HG03342 (cell line): ENCODE results near the gene IGDCC3.

Experiments
- ATAC-seq: cut with Tn5 transposase; IDR thresholded peaks from one replicate; pipeline ENCODE4 v1.9.1; 2021; ENCODE audit warnings: mild to moderate bottlenecking, moderate library complexity; ENCODE audit not compliant: unreplicated experiment

Gene IGDCC3

DNA sequence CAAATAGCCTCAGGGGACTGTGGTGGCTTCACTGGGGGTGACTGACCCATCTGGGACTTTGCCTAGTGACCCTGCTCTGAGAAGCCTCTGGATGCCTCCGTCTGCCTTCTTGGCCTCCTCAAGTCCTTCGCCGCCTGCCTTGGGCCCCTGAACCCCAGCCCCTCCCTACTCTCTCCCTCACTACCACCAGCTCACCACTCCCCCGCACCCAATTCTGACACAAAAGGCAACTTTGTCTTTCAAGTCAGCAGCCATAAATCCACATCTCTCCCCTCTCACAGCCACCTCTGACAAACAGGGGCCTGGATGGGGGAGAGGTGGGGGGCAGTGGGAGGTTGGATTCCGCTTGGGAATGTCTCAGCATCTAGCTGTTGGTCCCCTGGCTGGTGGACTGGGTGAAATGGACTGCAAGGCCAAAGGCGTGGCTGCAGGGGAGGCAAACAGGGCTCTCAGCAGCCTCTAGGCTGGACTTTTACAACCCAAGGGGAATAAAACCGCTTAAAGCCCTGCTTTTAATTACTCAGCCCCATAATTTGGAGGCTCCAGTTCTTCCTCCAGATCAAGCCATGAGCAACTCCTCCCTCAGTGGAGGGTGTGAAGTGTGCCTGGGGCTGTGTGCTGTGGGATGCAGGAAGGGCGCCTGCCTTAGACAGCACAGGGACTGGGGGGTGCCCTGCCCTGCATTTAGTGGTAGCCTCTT is 33.4 kb downstream of the IGDCC3 start:
- ATAC-seq = no peak

GRCh38 chr15:65343374-65343981 is 34.3 kb downstream of the IGDCC3 start:
- no peak for ATAC-seq

DNA sequence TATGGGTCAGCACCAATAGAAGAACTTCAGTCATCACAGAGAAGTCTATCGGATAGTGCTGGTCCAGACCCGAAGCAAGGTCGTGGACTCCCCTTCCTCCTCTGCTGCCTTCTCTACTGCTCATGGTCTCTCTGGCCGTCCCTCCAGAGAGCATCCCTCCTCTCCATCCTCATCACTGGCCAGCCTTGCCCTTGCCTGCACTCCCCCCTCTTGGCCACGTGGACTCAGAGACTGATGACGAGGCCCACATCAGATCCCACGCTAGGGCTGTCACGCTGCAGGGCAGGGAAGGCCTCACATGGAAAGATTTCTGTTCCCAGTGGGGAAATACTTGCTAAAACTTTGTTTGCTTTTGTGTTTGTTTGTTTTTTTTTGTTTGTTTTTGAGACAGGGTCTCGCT is 35.3 kb downstream of the IGDCC3 start:
- ATAC-seq = no peak

- no peak for ATAC-seq
These were observed 37.9 kb downstream of the IGDCC3 start for GRCh38 chr15:65339920-65340319.

DNA sequence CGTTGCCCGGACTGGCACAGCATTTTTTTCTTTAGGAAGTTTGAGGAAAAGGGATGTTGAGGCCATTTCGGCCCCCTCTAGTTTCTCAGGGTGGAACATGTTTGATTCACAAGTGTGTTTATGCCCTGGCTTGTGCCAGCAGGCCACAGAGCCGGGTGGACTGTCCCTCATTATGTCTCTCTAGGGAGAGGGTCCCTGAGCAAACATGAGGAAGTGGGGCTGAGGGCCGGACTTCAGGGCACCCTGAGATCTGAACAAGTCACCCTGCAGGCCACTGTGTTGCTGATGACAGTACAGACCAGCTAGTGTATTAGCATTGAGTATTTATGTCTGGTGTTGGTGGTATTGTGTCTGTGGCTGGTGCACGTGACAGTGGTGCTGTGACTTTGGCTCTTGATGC is 38.4 kb downstream of the IGDCC3 start:
- ATAC-seq = no peak

GRCh38 chr15:65338823-65339222 is 39.0 kb downstream of the IGDCC3 start:
- ATAC-seq = no peak

DNA sequence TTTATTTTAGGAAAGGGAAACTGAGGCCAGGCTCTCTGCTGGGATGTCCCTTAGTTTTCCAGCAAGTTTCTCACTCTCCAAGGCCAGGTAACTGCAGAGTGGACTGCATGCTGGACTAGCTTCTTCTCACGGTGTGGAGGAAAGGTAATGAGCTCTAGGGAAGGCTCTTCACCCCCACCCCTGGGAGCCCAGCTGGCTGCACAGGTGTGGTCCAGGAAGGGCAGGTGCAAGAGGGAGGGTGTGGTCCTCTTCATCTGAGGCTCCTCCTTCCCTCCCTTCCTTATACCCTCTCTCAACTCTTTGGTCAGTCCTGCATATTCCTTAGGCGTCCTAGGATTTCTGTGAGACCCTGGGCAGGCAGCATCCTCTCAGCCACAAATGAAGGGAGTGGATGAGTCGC is 39.4 kb downstream of the IGDCC3 start:
- no peak for ATAC-seq

GRCh38 chr15:65337436-65338070 is 40.2 kb downstream of the IGDCC3 start:
- ATAC-seq = no peak

DNA sequence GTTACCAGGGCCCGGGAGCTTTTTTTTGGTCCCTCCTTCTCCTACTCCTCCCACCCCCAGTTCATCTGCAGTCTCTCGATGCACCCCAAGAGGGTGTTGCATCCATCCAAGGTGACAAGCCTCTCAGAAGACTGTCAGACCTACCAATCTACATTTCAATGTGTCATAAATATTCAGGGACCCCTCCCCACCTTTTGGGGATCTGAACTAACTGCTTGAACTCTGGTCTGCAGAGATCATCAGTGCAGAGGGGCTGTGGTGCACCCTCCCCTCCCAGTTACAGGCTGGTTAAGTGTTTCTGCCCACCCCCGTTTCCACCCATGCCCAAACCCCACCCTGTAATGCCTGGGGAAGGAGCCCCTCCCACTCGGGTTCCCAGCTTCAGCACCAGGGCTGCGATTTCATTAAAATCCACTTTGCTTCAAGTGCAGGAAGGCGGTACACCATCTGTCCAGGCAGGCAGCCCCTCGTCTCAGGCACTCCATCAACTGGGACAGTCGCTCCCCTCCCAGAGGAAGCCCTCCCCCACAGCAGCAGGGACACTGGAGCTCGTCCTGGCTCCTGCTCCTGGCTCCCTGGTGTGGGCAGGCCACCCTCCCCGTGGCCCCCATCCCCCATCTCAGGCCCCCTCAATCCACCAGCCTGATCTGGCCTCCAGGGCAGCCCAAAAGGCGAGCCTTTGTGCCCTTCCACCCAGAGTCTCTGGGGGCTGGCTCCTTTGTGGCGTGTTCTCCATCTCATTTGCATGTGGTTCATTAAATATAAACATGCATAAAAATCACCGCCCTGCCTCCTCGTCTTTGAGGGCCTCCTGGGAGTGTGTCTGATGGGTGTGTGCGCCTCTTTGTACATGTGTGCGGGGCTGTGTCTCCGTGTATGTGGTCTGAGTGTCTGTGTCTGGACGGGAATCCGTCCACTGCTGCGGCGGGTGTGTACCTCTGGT is 41.0 kb downstream of the IGDCC3 start:
- no peak for ATAC-seq

DNA sequence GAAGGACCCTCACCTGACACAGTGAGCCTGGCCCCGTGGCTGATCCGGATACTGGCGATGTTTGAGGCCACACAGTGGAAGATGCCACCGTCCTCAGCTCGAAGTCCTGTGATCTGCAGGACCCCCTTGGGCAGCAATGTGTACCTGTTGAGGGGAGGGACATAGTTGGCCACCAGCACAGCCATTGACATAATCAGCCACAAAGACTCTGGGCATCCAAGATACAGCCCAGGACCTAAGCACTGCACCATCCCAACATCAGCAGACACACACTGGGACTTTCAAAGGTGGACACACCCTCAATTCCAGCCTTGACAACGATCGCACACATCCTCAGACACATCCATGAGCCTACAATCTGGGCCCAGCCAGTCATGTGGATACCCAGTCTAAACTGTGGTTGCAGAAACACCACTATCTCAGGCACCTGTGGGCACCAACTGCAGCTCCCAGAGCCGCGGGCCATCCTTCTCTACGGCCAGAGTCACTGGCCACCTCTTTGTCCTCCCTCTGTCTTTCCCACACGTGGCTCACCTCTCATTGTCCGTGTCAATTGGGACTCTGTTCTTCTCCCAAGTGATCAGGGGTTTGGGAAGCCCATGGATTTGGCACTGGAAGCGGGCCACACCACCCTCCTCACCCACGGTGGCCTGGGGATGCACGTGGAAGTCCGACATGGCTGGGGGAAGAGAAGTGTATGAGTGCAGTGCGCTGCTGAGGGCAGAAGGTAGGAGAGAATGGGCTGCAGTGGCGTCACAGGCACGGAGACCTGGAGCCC is 42.3 kb downstream of the IGDCC3 start:
- no peak for ATAC-seq

- no peak for ATAC-seq
These were observed 43.1 kb downstream of the IGDCC3 start for GRCh38 chr15:65334586-65335231.

DNA sequence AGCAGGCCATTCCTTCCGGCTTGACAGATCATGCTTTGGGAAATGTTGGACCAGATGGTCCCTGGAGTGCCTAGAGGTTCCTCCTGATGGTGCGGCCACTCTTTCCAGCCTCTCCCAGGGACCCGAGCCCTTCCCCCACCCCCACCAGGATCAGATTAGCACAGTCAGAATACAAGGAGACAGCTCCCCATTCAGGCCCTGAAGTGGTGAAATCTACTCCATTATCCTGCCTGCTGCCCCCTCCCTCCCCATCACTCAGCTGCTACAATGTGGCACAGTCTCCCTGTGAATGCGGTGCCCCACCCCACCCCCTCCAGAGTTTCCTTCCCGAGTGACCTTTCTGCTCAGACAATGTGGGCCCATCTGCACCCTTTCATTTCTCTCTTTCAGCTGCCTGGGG is 43.9 kb downstream of the IGDCC3 start:
- no peak for ATAC-seq

- ATAC-seq = no peak
These were observed 44.5 kb downstream of the IGDCC3 start for GRCh38 chr15:65333148-65333820.

DNA sequence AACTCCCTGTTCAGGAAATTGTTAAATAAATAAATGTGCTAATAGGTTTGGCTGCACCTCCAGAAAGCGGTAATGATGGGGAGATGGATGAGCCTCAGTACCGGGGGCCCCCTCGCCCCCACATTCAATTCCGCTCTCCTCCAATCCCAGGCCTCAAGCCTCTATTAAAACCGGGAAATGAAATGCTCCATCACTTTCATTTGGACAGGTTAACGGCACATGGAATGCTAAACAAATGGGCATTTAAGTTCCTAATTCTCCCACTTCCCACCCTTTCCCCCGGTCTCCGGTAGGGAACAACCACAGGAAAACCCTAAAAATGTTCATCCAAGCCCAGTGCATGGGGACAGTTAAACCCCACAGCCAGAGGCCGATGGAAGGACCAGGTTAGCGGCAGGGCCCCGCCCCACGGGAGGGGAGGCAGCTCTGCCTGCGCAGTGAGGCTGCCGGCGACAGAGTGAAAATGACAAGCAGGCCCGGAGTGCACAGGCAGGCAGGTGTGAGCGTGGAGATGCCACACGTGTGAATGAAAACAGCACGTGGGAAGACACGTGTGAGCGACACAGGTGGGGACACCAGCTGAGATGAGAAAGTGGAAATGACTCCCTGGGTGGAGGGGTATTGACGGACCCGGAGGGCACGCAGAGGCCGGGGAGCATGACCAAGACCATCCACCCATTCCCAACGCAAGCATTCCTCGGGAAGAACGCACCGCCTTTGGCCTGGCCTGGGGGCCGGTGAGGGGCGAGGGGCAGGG is 45.2 kb downstream of the IGDCC3 start:
- ATAC-seq = no peak

DNA sequence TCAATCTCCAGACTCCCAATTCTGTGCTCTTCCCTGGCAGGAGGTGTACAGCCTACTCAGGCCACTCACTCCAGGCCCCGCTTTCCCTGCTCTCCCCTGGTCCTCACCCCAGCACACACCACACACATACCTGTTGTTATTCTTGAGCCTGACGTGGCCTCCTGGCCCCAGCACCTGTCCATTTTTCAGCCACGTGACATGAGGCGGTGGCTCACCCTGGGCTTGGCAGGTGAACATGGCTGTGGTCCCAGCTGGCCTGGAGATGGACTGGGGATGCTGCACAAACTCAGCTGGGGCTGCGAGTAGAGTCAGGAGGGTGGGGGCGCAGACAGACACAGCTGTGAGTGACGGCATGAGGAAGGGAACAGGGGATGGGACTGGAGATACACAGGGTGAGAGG is 46.0 kb downstream of the IGDCC3 start:
- ATAC-seq = no peak

GRCh38 chr15:65330934-65331645 is 46.7 kb downstream of the IGDCC3 start:
- ATAC-seq = no peak

DNA sequence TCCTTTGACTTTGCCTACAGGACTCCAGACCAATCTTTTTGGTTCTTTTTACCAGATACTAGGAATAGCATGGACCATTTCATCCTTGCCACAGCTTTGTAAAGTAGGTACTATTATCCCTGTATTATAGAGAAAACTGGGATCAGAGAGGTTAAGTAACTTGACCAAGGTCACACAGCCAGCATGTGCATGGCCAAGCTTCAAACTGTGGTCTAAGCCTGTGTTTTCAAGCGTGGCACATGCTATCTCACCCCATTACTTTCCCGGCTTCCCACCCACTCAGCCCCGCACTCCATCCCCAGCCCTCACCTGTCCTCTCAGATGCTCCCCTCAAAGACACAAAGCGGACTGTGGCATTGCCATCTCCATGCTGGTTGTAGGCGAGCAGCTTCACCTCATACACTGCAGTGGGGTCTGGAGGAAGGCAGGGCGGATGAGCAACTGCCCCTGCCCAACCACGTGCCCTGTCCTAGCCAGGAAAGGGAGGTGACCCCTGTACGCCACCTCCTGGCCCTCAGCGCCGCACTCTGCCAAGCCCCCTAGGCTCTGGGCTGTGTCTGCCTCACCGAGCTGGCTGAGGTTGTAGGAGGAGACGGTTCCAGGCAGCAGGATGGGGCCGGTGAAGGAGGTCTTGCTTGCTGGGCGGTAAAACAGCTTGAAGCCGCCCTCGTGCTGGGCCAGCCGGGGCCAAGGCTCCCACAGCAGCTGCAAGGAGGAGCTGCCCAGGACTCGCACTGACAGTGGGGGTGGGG is 47.6 kb downstream of the IGDCC3 start:
- ATAC-seq = no peak
